ENCODE results near the gene COG5. TPM values are rescaled to one million over a fixed set of nuclear protein-coding genes. Genes with fewer than 3 reads are reported as not detected.

Gene COG5
- total RNA-seq, 1 experiment from 2014 or later, result 43.9 TPM

- intact Hi-C loops (cut with micrococcal nuclease; ENCODE audit: unreplicated experiment), result loop anchor here (5.0 kb wide), 1 partner anchor 100 kb away; the partner anchor contains the start of genes COG5 and DUS4L
- CTCF ChIA-PET, result interaction anchor here (0.8 kb wide), 1 partner anchor 102 kb away, joined by 5 read pairs; the partner anchor contains the start of genes COG5 and DUS4L
Observed at GRCh38 chr7:107461938-107462533, 101.7 kb downstream of the COG5 start.

GRCh38 chr7:107453388-107453787 lies 110.3 kb downstream of the COG5 start:
- no peaks in the 10 kb centered on the region for H3K27me3 Mint-ChIP-seq (ENCODE audit: insufficient read depth, unreplicated experiment)
- no peaks in the 10 kb centered on the region for H3K4me1 ChIP-seq
- H3K36me3 ChIP-seq (ENCODE audit: control insufficient read depth, insufficient read depth, low read length), result no peaks in the 10 kb centered on the region
- ChIA-PET CTCF (no interaction called here), POLR2A (no interaction called here)
- no peaks in the 10 kb centered on the region for H3K4me1 Mint-ChIP-seq (ENCODE audit: low read depth, unreplicated experiment)
- TF ChIP-seq CTCF (IDR thresholded peaks at IDR 0.05; ENCODE audit: insufficient read depth in 1 of 2, low read depth in 1 of 2, low read length in 1 of 2, severe bottlenecking in 1 of 2, unreplicated experiment in 1 of 2), result no peak
- H3K4me3 Mint-ChIP-seq (ENCODE audit: unreplicated experiment), result no peak overlapping the region
- no TSS peak for BruUV-seq (replicated peaks)
- no peak overlapping the region for H3K27ac Mint-ChIP-seq (ENCODE audit: unreplicated experiment)
- peaks cover 26% of the 10 kb centered on the region for H3K36me3 Mint-ChIP-seq (ENCODE audit: insufficient read depth, unreplicated experiment)
- H3K27me3 ChIP-seq (replicated peaks; ENCODE audit: control insufficient read depth, insufficient read depth, low read length), result no peaks in the 10 kb centered on the region
- DNase-seq, result no peak
- H3K9me3 ChIP-seq, result no peaks in the 10 kb centered on the region
- H3K9me3 Mint-ChIP-seq (ENCODE audit: unreplicated experiment), result no peaks in the 10 kb centered on the region
- no peak overlapping the region for H3K4me3 ChIP-seq (ENCODE audit: low read depth, low read length)
- intact Hi-C loops (cut with micrococcal nuclease; ENCODE audit: unreplicated experiment), result no loop called here

More at GRCh38 chr7:107461938-107462533, 101.7 kb downstream of the COG5 start:
- Mint-ChIP-seq H3K27me3 (ENCODE audit: insufficient read depth, unreplicated experiment) (no peaks in the 10 kb centered on the region), H3K36me3 (ENCODE audit: insufficient read depth, unreplicated experiment) (peaks cover 24% of the 10 kb centered on the region), H3K27ac (ENCODE audit: unreplicated experiment) (no peak overlapping the region), H3K4me1 (ENCODE audit: low read depth, unreplicated experiment) (no peaks in the 10 kb centered on the region), H3K4me3 (ENCODE audit: unreplicated experiment) (no peak overlapping the region), H3K9me3 (ENCODE audit: unreplicated experiment) (no peaks in the 10 kb centered on the region)
- DNase-seq, result no peak
- TF ChIP-seq CTCF (IDR thresholded peaks at IDR 0.05; ENCODE audit: insufficient read depth in 1 of 2, low read depth in 1 of 2, low read length in 1 of 2, severe bottlenecking in 1 of 2, unreplicated experiment in 1 of 2), result no peak
- POLR2A ChIA-PET, result no interaction called here
- Histone ChIP-seq H3K36me3 (ENCODE audit: control insufficient read depth, insufficient read depth, low read length) (no peaks in the 10 kb centered on the region), H3K9me3 (no peaks in the 10 kb centered on the region), H3K4me1 (no peaks in the 10 kb centered on the region), H3K4me3 (ENCODE audit: low read depth, low read length) (no peak overlapping the region), H3K27me3 (replicated peaks; ENCODE audit: control insufficient read depth, insufficient read depth, low read length) (no peaks in the 10 kb centered on the region)
- no TSS peak for BruUV-seq (replicated peaks)

GRCh38 chr7:107450970-107451369 lies 112.8 kb downstream of the COG5 start:
- no peak overlapping the region for H3K4me3 Mint-ChIP-seq (ENCODE audit: unreplicated experiment)
- Histone ChIP-seq H3K9me3 (no peaks in the 10 kb centered on the region), H3K27me3 (replicated peaks; ENCODE audit: control insufficient read depth, insufficient read depth, low read length) (no peaks in the 10 kb centered on the region), H3K4me1 (no peaks in the 10 kb centered on the region), H3K36me3 (ENCODE audit: control insufficient read depth, insufficient read depth, low read length) (no peaks in the 10 kb centered on the region), H3K4me3 (ENCODE audit: low read depth, low read length) (no peak overlapping the region)
- ChIA-PET POLR2A (no interaction called here), CTCF (no interaction called here)
- H3K36me3 Mint-ChIP-seq (ENCODE audit: insufficient read depth, unreplicated experiment), result peaks cover 12% of the 10 kb centered on the region
- TF ChIP-seq CTCF (IDR thresholded peaks at IDR 0.05; ENCODE audit: insufficient read depth in 1 of 2, low read depth in 1 of 2, low read length in 1 of 2, severe bottlenecking in 1 of 2, unreplicated experiment in 1 of 2), result no peak
- intact Hi-C loops (cut with micrococcal nuclease; ENCODE audit: unreplicated experiment), result no loop called here
- H3K27ac Mint-ChIP-seq (ENCODE audit: unreplicated experiment), result no peak overlapping the region
- BruUV-seq (replicated peaks), result no TSS peak
- H3K27me3 Mint-ChIP-seq (ENCODE audit: insufficient read depth, unreplicated experiment), result no peaks in the 10 kb centered on the region
- no peaks in the 10 kb centered on the region for H3K9me3 Mint-ChIP-seq (ENCODE audit: unreplicated experiment)
- no peak for DNase-seq
- no peaks in the 10 kb centered on the region for H3K4me1 Mint-ChIP-seq (ENCODE audit: low read depth, unreplicated experiment)

All from Caco-2 (cell line).